Measurements from ENCODE around the gene ADGRV1.
"Not testable (repeated sequence)": the region's sequence is repeated elsewhere in the genome, so short reads cannot be mapped to it uniquely, and the experiment has no call there.

Gene ADGRV1

DNA sequence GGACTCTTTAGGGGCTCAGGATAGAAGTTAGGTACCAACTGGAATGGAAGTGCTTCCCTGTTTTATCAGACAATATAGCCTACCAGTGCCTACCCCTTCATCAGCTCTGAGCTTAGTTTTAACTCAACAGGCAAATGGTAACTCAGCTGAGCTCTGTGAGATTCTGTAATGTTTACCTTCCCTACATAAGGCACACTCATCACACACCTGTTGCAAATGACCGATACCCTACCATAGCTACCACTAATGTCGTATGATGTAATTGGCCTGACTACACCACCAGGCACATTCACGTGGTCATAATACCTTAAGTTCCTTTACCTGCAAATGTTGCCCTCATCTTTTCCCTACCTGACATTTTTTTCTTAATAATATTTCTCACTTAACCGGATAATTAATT is 254.8 kb downstream of the ADGRV1 start:
- DNase-seq (ENCODE audit: low read depth): no peak

DNA sequence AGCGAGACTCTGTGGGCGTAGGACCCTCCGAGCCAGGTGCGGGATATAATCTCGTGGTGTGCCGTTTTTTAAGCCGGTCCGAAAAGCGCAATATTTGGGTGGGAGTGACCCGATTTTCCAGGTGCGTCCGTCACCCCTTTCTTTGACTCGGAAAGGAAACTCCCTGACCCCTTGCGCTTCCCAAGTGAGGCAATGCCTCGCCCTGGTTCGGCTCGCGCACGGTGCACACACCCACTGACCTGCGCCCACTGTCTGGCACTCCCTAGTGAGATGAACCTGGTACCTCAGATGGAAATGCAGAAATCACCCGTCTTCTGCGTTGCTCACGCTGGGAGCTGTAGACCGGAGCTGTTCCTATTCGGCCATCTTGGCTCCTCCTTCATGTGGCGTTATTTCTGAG is 263.5 kb downstream of the ADGRV1 start:
- DNase-seq (ENCODE audit: low read depth): not testable (repeated sequence)

DNA sequence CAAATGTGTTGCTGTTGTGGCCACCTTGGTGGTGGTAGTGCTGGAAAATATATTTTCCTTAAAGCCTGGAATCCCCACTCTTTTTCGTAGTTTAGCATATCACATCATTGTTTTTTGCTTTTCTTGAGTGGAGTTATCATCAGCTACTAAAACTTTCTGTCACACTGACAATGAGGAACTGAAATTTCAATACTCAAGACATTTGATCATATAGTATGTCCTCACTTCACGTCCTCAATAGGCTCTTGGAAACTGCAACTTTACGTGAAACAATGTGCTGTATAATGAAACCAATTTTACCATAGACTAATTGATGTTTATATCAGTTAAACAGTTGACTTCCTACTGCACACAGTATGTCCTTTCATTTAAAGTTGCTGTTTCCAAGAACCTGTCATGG is 265.8 kb downstream of the ADGRV1 start:
- no peak for DNase-seq (ENCODE audit: low read depth)

DNA sequence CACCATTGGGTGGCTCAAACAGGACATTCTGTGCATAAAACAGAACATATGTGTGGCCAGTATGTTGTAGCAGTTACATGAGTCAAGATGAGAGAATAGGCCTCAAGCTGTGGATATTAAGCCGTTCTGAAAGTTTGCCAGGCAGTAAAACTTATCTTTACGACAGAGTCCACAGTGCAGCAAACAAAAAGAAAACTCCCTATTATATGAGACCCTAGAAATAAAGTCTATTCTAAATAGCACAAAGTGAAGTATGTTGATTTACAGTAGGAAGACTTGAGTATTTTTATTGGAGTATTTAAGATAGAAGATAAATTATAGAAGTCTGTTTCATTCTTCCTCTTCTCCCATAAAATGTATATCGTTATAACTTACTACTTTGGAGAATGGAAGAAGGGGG is 271.5 kb downstream of the ADGRV1 start:
- DNase-seq (ENCODE audit: low read depth): no peak

DNA sequence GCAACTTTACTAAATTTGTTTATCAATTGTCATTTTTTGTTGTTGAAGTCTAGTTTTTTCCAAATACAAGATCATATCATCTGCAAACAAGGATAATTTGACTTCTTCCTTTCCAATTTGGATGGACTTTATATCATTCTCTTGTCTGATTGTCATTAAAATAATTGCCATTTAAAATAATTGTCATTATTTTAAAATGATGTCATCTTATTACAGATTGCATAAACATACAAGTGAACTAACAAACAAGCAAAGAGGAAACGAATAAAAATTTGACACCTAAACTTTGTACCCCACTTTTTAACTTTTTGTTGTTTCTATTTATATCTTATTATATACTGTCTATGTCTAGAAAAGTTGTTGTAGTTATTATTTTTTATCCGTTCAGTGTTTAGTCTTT is 275.2 kb downstream of the ADGRV1 start:
- no peak for DNase-seq (ENCODE audit: low read depth)

DNA sequence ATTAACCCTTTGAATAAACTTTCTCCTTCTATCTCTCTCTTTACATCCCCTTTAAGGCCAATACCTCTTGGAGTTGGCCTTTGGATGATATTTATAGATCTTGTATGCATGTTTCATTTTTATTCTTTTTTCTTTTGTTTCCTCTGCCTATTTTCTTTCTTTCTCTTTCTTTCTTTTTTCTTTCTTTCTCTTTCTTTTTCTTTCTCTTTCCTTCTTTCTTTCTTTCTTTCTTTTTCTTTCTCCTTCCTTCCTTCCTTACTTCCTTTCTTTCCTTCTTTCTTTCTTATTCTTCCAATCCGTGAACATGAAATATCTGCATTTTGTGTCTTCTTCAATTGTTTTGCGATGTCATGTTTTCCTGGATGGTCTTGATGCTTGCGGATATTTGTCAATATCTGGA is 276.1 kb downstream of the ADGRV1 start:
- no peak for DNase-seq (ENCODE audit: low read depth)

DNA sequence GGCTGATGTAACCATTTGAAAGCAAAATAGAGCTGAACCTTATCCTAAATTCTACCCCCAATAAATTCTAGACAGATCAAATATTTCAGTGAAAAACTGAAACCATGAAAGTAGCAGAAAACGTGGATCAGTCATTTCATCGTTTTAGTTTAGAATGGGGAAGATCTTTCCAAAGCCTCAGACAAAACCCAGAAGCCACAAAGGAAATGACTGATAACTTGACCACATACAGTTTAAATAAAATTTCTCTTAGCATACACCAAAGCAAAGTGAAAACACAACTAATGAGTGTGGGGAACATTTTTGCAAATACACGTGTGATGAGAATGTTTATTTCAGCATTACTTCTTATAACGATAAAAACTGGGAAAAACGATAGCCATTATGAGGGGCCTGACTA is 284.8 kb downstream of the ADGRV1 start:
- no peak for DNase-seq (ENCODE audit: low read depth)

DNA sequence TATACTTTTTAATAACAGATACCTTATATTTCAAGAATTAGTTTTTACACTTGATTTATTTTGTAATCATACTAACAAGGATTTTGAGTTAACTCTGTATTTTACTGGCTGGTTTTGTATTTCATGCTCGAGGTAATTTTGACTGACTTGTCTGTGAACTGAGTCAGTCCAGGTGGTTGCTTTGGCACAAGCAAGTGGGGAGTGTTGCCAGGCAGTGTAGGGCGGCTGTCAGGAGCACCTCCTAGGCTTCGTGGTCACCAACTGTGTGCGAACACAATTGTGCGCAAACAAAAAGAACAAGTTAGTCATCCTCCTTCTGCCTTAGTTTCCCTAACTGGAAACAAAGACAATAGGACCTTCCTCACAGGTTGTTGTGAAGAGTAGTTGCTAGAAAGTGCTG is 286.3 kb downstream of the ADGRV1 start:
- DNase-seq (ENCODE audit: low read depth): no peak

DNA sequence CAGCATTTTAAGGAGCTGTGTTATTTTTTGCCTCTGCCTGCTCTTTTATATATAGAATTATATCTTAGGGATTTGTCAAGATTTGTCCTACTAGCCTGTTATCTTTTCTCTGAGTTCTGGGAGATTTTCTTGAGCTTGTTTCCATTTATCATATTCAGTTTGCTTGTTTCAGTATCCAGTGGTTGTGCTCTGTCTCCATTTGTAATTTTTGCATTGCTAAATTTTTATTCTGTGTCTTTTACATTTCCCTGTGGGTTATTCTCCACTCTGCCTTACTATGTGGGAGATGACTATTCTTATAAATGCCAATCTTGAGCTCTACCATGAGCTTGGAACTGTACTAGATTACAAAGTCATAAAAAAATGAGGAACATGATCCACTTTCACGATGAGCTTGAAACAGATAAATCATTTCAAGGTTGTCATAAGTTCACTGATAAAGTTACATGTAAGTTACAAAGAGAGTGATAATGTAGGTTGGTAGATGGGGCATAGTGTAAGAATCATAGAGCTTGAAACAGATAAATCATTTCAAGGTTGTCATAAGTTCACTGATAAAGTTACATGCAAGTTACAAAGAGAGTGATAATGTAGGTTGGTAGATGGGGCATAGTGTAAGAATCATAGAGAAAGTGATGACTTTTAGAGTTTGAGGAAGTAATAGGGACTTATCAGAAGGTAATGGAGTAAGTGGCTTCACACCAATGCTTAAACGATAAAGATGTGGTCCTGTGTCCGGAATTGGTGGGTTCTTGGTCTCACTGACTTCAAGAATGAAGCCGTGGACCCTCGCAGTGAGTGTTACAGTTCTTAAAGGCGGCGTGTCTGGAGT is 287.3 kb downstream of the ADGRV1 start:
- no peak for DNase-seq (ENCODE audit: low read depth)

DNA sequence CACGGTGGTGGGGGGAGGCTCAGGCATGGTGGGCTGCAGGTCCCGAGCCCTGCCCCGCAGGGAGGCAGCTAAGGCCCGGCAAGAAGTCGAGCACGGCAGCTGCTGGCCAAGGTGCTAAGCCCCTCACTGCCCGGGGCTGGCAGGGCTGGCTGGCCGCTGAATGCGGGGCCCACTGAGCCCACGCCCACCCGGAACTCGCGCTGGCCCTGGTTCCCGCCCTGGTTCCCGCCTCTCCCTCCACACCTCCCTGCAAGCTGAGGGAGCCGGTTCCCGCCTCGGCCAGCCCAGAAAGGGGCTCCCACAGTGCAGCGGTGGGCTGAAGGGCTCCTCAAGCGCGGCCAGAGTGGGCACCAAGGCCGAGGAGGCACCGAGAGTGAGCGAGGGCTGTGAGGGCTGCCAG is 289.0 kb downstream of the ADGRV1 start:
- DNase-seq (ENCODE audit: low read depth): not testable (repeated sequence)

DNA sequence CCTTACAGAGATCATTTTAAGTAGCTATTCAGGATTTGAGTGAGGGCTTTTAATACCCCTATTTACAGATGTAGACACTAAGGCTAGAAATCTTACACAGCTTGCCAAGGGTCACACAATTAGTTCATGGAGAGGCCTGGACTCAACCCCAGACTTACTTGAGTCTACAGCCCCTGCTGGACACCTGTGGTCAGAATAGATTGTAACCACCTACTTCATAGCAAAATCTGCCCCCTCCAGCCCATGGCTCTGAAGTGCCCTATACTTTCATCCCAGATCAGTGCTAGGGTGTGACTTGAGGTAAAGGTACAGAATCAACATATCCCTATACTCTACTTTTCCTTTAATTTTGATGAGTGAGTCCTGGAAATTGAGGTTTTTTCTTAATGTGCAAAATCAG is 291.3 kb downstream of the ADGRV1 start:
- DNase-seq (ENCODE audit: low read depth): no peak

DNA sequence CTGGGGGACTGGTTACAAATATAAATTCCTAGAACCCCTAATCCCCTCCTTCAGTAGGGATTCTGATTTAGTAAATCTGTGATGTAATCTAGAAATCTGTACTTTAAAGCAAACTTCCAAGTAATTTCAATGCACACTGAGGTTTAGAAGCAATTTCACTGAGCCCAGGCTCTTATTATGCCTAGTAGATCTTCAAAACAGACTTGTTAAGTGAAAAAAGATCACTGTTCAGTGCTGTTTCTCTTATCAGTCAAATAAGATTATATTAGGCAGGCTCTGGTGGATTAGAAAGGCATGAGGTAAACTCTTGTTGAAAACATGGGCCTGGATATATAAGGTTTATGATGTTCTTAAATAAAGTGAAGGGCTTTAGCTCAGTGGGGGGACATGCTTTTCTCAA is 293.9 kb downstream of the ADGRV1 start:
- no peak for DNase-seq (ENCODE audit: low read depth)

DNA sequence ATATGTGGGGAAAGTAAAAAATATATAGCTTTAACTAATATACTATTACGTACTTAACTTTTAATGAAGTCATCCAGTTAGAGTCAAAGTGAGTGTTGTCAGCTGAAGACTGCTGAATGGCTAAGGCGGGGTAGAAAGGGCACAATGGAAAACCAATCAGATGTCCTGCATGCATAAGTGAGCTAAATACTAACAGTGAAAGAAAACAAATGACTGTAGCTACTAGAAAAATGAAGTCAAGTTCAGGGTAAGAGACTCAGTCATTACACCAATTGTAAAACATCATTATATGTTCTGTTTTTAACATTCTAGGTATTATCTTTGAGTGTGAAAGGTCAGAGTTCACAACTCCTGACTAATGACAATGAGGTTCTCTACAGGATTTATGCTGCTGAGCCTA is 295.2 kb downstream of the ADGRV1 start:
- DNase-seq (ENCODE audit: low read depth): no peak

DNA sequence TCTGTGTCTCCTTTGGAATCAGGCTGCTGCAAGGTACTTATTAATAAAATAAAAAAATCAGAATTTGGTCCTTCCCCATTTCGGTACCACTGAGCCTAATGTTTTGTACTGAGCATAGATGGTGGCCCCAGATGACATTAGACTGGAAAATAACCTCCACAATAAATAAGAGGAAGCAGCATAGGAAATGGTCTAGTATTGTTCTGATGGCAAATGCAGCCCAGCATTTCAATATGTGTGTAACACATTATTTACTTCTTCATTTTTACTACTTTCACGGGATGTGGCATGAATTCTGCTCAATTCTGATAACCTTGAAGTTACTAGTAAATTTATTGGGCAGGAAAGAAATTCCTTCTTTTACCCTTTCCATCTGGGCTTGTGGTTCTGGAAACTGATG is 295.6 kb downstream of the ADGRV1 start:
- no peak for DNase-seq (ENCODE audit: low read depth)

DNA sequence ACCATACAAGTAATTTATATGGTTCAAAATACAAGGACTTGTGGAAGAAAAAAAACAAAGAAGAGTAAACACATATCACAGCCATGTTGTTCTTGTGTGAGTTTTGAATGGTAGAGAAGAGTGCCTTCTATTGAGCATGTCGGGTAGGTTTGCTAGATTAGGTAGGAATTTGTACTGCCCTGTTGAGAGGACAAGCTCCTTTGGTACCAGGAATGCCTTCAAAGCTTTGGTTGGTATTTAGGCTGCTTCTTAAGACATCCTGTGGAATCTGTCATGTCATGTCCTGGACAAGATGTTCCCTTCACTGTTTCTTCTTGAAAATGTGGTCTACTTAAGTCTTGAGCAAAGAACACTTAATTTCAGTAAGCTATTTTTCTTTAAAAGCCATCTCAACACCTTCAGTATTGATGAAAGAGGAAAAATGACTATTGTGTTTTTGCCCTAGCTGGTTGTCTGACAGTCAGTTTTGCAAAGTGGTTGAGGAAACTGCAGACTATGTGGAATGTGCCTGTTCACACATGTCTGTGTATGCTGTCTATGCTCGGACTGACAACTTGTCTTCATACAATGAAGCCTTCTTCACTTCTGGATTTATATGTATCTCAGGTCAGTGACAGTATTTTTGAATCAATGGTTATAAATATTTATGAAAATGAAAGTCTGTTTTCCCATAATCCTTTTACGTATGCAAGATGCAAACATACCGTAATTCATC is 296.9 kb downstream of the ADGRV1 start:
- DNase-seq (ENCODE audit: low read depth): no peak

DNA sequence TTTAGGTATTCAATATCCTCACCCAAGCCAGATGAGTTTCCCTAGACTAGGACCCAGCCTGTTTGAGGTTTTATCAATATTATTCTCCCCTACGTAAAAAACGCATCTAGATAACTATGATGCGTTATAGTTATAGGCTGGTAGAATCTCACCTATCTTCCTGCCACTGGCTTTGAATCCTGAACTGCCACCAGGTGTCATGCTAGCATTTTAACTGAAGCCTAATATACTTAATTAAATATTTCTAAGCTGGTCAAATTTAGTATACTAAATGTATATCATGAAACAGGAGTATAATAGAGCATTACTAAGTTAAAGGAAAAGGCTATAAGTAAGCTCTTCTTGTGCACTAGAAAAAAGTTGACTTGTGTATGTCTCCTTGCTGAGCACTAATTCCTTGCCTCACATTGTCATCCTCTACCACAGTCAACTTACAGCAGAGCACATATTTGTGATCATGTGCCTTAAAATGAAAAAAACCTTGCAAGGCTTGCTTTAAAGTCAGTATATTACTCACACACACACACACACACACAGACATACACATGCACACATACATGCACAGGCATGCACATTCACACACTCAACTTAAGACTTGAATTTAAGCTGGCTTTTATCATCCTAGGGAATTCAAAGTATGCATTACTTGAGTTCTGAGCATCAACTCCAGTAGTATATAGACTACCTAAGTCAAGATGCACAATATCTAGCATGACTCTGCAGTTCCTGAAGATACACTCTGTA is 303.4 kb downstream of the ADGRV1 start:
- no peak for DNase-seq (ENCODE audit: low read depth)

DNA sequence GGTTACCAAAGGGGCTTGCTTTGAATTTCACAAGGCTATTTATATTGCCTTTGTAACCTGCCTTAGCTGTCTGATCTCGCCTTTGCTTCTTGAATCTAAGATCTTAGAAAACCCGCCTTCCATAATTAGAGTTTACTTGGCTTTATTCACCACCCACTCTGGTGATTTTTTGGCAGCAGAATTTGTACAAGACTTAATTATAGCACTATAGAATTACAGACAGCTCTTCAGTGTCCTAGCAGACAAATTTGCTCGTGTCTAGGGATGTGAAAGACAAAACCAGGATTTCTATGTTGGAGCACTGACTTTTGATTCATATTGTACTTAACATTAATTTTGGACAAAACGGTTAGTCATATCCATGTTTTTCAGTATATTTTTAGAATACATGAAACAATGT is 306.6 kb downstream of the ADGRV1 start:
- no peak for DNase-seq (ENCODE audit: low read depth)

DNA sequence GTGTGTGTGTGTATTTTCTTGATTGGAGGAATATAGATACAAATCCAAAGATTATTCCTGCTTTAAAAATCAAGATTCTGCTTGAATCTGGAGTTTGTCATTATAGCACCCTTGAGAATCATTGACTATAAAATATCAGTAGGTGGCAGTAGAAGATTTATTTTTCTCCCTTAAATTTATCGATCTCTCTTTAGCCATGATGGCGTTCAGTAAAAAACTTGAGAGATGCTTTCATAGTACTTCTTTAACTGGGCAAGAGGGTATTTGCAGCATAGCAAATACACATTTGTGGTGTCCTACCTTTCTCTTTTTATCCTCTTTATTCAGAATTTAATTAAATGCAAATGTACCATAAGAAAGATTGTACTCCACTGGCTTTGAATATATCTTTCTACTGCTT is 307.7 kb downstream of the ADGRV1 start:
- no peak for DNase-seq (ENCODE audit: low read depth)

DNA sequence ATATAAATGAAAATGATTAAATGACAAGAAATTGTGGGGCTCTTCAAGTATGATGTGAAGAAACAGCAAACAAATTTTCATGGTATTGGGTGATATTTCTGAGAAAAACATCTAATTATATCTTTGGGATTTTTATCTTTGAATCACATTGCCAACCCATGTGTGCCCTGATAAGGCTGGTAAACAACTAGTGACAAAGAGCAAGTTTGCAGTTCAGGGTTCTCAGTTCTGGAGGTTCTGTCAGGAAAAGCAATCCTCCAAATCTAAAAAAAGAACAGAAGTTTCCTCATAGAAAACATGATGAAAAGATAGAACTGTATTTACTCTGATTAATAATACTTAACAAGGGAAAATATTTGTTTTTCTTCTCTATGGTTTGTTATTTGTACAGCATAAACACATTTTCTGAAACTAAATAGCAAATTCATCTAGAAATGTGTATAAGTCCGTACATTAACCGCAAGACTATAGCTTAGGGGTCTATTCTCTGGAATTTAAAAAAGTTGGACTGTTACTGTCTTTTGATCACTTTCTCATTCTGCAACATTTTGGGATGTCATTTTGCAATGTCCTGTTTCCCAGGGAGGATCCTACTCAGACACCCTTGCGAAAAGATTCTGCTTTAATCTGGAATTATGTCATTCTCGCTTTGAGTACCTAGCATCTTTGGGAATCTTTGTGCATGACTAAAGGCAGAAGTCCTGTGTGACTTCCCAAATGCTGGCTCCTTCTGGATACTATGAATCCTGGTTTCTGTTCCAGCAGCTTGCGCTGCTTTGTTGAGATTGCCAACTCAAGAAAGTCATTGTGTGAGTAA is 308.5 kb downstream of the ADGRV1 start:
- no peak for DNase-seq (ENCODE audit: low read depth)

DNA sequence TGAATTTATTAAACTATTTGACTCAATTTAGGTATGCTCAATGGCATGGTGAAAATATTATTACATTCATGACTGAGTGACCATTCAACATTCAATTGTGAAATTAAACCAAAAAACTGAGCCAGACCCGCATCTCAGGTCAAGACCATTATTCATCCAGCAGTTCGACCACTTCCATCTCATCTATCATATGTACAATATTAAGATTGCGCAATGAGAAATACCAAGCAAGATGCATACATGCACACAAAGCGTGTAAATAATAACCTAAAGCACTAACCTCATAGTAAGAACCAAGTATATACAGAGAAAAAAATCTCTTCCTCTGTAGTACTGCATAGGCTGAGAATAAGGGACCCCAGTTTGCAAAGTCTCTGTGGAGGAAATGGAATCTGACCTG is 310.2 kb downstream of the ADGRV1 start:
- no peak for DNase-seq (ENCODE audit: low read depth)

DNA sequence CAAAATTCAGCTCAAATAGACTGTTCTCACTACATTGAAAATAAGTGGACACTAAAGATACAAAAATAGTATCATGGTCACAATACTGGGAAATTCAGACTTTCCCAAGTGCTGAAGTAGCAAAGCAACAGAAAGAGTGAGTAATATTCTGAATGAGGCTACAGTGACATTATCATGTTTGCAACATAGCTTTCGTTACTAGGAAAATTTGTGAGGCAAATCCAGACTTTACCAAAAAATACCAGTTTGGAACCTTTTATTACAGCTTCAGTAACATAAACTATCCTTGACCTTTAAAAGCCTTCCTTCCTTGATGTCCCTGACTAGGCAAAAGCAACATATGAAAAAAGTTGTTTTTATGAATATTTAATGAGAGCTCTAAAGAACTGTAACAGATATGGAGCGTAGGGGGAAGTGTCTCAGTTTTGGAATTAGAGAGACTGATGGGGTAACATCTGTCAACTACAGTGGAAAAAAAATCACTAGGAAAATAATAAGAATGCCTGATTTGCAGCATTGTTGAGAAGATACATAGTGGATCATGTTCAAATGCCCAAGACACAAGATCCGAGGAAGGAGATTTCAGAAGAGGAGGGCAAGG is 312.9 kb downstream of the ADGRV1 start:
- DNase-seq (ENCODE audit: low read depth): no peak

DNA sequence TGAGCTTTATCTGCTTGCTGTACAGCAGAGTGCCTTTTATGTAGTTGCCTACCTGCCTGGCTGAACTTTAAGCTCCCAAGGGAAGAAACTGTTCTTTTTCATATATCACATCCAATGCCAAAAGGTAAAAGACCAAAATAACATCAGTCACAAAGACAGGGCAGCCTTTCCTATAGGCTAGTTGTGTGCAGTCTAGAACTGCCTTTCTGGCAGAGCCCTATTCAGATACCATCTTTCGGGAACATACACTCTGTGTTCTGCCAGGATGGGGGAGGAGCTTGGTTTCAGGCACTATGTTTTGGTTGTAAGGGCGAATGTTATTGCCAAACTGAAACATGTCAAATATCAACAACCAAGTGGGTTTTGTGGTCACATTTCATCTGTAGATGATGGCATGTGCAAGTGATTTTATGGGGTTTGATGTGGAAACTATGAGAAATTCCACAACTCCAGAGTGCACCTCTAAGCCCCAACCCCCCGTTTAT is 314.5 kb downstream of the ADGRV1 start:
- DNase-seq (ENCODE audit: low read depth): no peak

Data from stimulated activated CD8-positive, alpha-beta memory T cell treated with anti-CD3 and anti-CD28 coated beads, Interleukin-12 subunit alpha, Interleukin-12 subunit beta, amount 100 ng/mL, for 4 hours (primary cell).